Measurements from ENCODE around the gene LUZP4.
"Not testable (repeated sequence)": the region's sequence is repeated elsewhere in the genome, so short reads cannot be mapped to it uniquely, and the experiment has no call there.

The LUZP4 gene

GRCh38 chrX:115337491-115338144, 48.1 kb downstream of the LUZP4 start:
- DNase-seq (ENCODE audit: low read depth in 2 of 2), result no peak

GRCh38 chrX:115339441-115340025, 50.0 kb downstream of the LUZP4 start:
- DNase-seq (ENCODE audit: low read depth in 2 of 2), result no peak

GRCh38 chrX:115341421-115341820, 51.9 kb downstream of the LUZP4 start:
- DNase-seq (ENCODE audit: low read depth in 2 of 2), result no peak

GRCh38 chrX:115344885-115345614, 55.5 kb downstream of the LUZP4 start:
- DNase-seq (ENCODE audit: low read depth in 2 of 2), result no peak

- DNase-seq (ENCODE audit: low read depth in 2 of 2), result no peak
Measured at GRCh38 chrX:115345615-115346014, 56.1 kb downstream of the LUZP4 start.

- DNase-seq (ENCODE audit: low read depth in 2 of 2), result not testable (repeated sequence)
Measured at GRCh38 chrX:115346738-115347137, 57.2 kb downstream of the LUZP4 start.

- no peak for DNase-seq (ENCODE audit: low read depth in 2 of 2)
Measured at GRCh38 chrX:115348446-115349225, 59.1 kb downstream of the LUZP4 start.

GRCh38 chrX:115350711-115351381, 61.3 kb downstream of the LUZP4 start:
- DNase-seq (ENCODE audit: low read depth in 2 of 2), result no peak

- no peak for DNase-seq (ENCODE audit: low read depth in 2 of 2)
Measured at GRCh38 chrX:115356369-115356768, 66.9 kb downstream of the LUZP4 start.

Measured in stimulated activated CD4-positive, alpha-beta T cell treated with anti-CD3 and anti-CD28 coated beads, Interleukin-4, amount 100 ng/mL, for 48 hours (primary cell).